HCT116 (cell line): ENCODE results near the gene TSPAN3.

ENCODE experiments used
- CEBPB ChIP-seq: IDR thresholded peaks from 2 replicates; pipeline ENCODE4 v1.6.1; 2012; ENCODE audit warnings: low read depth
- CTCF ChIP-seq, 3 experiments: fragments of 200-600 bp in 1 of 3; sonication (generic) in 1 of 3; IDR thresholded peaks in 2 of 3; conservative IDR thresholded peaks in 1 of 3; 2 replicates each; pipeline ENCODE4 v1.5.1; 2012 to 2017; ENCODE audit warnings: low read depth in 2 of 3, low read length in 2 of 3, antibody characterized with exemption in 1 of 3, borderline replicate concordance in 1 of 3, control low read depth in 1 of 3, mild to moderate bottlenecking in 1 of 3, mixed read lengths in 1 of 3, mixed run types in 1 of 3, moderate library complexity in 1 of 3; ENCODE audit not compliant: insufficient read depth in 1 of 3
- EGR1 ChIP-seq: IDR thresholded peaks from 2 replicates; pipeline ENCODE4 v1.6.1; 2012; ENCODE audit warnings: low read depth
- ELF1 ChIP-seq: IDR thresholded peaks from 2 replicates; pipeline ENCODE4 v1.6.1; 2012; ENCODE audit warnings: low read depth, borderline replicate concordance
- EZH2 ChIP-seq: fragments of 200-600 bp; sonication (generic); IDR thresholded peaks from 2 replicates; pipeline ENCODE4 v1.6.1; 2017; ENCODE audit warnings: antibody characterized with exemption, mixed run types
- JUND ChIP-seq: IDR thresholded peaks from 2 replicates; pipeline ENCODE4 v1.6.1; 2012
- POLR2AphosphoS5 ChIP-seq: IDR thresholded peaks from 2 replicates; pipeline ENCODE4 v1.6.1; 2011; ENCODE audit warnings: mild to moderate bottlenecking, low read depth, low read length, moderate library complexity
- SIN3A ChIP-seq: IDR thresholded peaks from 2 replicates; pipeline ENCODE4 v1.6.1; 2012; ENCODE audit warnings: low read depth
- SP1 ChIP-seq: IDR thresholded peaks from 2 replicates; pipeline ENCODE4 v1.6.1; 2012; ENCODE audit warnings: low read depth
- YY1 ChIP-seq: IDR thresholded peaks from 2 replicates; pipeline ENCODE4 v1.6.1; 2011; ENCODE audit warnings: low read length, low read depth, moderate library complexity, mild to moderate bottlenecking; ENCODE audit not compliant: insufficient replicate concordance; ENCODE audit errors: extremely low read depth
- ZFX ChIP-seq: fragments of 450-650 bp; IDR thresholded peaks from 2 replicates; pipeline ENCODE4 v1.6.1; 2017
- TF ChIP-seq, protein P1 (sequence below): IDR thresholded peaks from 2 replicates; pipeline ENCODE4 v1.6.1; 2011; ENCODE audit warnings: mild to moderate bottlenecking, low read length, moderate library complexity; ENCODE audit not compliant: insufficient replicate concordance; ENCODE audit errors: extremely low read depth
- TF ChIP-seq, protein P2 (sequence below): IDR thresholded peaks from 2 replicates; pipeline ENCODE4 v1.6.1; 2012
- TF ChIP-seq, protein P3 (sequence below): IDR thresholded peaks from 2 replicates; pipeline ENCODE4 v1.6.1; 2012

DNA sequence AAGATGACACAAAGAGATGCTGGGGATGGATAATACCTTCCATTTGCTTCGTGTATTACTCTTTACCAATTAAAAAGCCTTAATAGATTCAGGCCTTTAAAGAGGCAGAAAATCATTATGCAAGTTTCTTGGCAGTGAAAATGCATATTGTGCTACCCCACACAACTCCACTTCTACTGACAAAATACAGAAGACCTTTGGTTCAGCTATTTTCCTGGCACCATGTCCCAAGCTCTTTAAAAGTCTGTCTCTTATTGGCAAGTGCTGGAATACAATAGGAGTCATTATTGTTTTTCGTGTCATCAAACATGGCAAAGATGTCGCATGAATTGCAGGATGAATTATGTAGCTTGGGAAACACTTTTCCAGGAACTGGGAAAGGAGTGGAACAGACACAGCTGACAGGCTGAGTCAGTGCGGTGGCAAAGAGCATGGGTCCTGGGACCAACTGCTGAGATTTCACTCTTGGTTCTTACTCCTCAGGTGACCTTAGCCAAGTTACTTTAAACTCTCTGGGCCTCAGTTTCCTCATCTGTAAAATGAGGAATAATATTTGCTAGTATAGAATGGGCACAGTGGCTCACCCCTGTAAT lies 5.5 kb upstream of the TSPAN3 start:
- TF ChIP-seq POLR2AphosphoS5 (no peak), SIN3A (no peak), CTCF (IDR thresholded peaks at IDR 0.05 in 2 of 3, conservative IDR thresholded peaks at IDR 0.05 in 1 of 3; ENCODE audit: borderline replicate concordance in 1 of 3, insufficient read depth in 1 of 3, low read depth in 2 of 3, low read length in 2 of 3) (no peak), ZFX (no peak), CEBPB (no peak), SP1 (no peak), EGR1 (no peak), YY1 (no peak), JUND (no peak), ELF1 (no peak), EZH2 (no peak)
- TF ChIP-seq, protein P1, sequence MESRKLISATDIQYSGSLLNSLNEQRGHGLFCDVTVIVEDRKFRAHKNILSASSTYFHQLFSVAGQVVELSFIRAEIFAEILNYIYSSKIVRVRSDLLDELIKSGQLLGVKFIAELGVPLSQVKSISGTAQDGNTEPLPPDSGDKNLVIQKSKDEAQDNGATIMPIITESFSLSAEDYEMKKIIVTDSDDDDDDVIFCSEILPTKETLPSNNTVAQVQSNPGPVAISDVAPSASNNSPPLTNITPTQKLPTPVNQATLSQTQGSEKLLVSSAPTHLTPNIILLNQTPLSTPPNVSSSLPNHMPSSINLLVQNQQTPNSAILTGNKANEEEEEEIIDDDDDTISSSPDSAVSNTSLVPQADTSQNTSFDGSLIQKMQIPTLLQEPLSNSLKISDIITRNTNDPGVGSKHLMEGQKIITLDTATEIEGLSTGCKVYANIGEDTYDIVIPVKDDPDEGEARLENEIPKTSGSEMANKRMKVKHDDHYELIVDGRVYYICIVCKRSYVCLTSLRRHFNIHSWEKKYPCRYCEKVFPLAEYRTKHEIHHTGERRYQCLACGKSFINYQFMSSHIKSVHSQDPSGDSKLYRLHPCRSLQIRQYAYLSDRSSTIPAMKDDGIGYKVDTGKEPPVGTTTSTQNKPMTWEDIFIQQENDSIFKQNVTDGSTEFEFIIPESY, result no peak
- TF ChIP-seq, protein P2, sequence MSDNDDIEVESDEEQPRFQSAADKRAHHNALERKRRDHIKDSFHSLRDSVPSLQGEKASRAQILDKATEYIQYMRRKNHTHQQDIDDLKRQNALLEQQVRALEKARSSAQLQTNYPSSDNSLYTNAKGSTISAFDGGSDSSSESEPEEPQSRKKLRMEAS, result no peak
- TF ChIP-seq, protein P3, sequence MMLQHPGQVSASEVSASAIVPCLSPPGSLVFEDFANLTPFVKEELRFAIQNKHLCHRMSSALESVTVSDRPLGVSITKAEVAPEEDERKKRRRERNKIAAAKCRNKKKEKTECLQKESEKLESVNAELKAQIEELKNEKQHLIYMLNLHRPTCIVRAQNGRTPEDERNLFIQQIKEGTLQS, result no peak
